ENCODE data around the gene TUT1.

- TF ChIP-seq EZH2 (IDR thresholded peaks at IDR 0.05; ENCODE audit: insufficient read depth, poor library complexity, severe bottlenecking) (no peak), EZH2phosphoT487 (IDR thresholded peaks at IDR 0.05; ENCODE audit: insufficient read depth, low read depth) (no peak)
Observed at GRCh38 chr11:62532096-62532495, 59.2 kb downstream of the TUT1 start.

Measured in GM23248 (cell line).